NCI-H2107 (cell line): ENCODE data around the gene GLIPR2.
"Not testable (repeated sequence)": the region's sequence is repeated elsewhere in the genome, so short reads cannot be mapped to it uniquely, and the experiment has no call there.

ENCODE experiments used
- DNase-seq: peaks from one replicate; lab custom pipeline; 2025; lab: John Stamatoyannopoulos, UW

Gene GLIPR2

GRCh38 chr9:36144309-36145232 lies 8.0 kb downstream of the GLIPR2 start:
- no peak for DNase-seq

GRCh38 chr9:36145970-36146369 lies 9.4 kb downstream of the GLIPR2 start:
- no peak for DNase-seq

DNA sequence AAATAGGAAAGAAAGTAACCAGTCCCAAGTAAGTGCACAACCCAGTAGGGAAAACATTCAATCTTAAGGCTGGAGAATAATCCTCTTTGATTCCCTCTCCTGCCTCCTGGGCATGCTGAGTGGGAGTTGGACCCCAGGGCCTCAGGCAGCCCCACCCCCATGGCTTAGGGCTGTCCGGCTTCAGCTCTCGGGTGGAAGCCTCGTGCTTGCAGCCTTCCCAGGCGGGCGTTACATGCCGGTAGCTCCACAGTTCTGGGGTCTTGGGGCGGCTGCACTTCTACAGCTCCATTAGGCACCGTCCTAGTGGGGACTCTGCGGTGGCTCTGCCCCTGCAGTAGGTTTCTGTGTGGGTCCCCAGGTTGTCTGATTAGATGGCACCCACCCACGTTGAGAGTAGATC lies 10.1 kb downstream of the GLIPR2 start:
- DNase-seq: no peak

DNA sequence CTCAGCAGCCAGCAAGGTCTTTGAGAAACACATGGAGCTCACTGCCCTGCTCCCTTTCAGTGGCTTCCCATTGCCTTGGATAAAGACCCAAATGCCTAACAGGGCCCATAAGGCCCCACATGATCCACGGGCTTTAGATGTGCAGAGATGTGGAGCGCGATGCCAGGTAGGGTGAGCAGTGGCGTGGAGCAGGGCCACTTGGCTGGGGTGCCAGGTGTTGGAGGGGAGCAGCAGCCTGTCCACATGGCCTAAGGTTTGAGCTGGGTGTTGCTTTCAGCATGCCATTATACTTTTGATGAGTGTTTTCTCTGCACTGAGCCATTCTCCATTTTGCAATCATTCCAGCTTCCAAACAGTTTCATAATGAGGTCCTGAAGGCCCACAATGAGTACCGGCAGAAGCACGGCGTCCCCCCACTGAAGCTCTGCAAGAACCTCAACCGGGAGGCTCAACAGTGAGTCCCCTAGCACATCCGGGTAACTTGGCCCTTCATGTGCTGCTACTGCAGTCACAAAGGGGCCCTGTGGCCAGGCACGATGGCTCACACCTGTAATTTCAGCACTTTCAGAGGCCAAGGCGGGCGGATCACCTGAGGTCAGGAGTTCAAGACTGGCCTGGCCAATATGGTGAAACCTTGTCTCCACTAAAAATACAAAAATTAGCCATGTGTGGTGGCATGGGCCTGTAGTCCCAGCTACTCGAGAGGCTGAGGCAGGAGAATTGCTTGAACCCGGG lies 11.1 kb downstream of the GLIPR2 start:
- DNase-seq: no peak

DNA sequence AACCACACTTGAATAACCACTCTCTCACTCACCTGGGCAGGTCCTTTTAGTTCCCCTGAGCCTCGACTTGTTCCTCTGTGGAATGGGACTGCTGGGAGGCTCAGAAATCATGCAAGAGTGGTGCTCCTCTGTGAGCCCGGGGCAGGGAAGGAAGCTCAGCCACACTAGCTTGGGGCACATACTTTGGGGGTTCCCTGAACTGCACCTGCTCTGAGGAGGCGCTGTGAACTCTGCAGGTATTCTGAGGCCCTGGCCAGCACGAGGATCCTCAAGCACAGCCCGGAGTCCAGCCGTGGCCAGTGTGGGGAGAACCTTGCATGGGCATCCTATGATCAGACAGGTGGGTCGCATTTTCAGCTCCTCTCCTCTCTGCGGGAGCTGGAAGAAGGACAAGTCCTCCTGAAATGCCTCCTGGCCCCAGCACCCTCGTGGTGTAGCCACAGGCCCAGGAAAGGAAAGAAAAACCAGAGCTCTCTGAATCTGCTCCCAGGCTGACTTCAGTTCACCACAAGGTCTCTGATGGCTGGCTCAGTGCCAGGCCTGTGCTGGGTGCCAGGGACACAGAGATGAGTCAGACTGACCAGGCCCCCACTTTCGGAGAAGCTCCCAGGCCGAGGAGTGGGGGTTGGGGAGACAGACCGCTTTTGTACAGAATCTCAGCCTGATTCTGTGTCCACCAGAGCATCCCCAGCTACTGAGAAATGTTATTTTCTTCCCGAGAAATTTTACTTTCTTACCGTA lies 11.9 kb downstream of the GLIPR2 start:
- no peak for DNase-seq

- DNase-seq: no peak
Measured at GRCh38 chr9:36149197-36149596, 12.7 kb downstream of the GLIPR2 start.

- DNase-seq: no peak
Measured at GRCh38 chr9:36150574-36151315, 14.2 kb downstream of the GLIPR2 start.

GRCh38 chr9:36151316-36152210 lies 15.0 kb downstream of the GLIPR2 start:
- no peak for DNase-seq

- DNase-seq: no peak
Measured at GRCh38 chr9:36152741-36153438, 16.4 kb downstream of the GLIPR2 start.

DNA sequence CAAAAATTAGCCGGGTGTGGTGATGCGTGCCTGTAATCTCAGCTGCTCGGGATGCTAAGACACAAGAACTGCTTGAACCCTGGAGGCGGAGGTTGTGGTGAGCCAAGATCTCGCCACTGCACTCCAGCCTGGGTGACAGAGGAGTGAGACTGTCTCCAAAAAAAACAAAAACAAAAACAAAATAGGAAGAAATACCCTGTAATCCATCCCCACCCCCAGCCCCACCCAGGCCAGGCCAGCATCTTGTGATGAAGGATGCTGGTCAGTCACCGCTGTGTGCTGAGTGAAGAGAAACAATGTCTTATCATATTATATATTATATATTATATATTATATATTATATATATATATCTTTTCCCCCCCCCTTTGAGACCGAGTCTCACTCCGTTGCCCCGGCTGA lies 17.2 kb downstream of the GLIPR2 start:
- DNase-seq: no peak

DNA sequence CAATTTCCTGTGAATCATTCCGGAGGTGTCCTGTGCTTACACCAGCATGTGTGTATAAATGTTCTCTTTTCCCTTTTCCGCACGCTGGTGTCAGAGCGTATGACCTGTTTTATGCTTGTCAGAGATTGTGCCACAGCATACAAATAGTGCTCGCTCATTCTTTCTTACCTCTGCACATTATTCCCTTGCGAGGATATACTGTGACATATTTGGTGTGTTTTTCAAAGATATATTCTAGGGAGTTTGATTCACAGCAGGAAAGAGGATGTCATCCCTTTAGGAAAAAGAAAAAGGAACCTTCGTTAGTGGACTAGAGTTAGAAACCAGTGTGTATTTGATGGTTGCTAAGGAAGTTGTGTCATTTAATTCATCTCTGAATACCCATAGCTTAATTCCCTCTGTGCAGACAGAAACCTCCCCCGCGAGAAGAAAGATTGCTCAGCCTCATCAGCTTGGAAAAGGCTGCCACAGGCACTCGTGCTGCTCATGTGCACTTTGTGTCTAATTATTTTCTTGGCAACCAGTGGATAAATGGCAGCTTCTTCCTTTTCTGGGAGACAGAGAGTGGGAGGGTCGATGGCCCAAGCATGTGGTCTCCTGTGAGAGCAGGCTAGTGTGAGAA lies 17.9 kb downstream of the GLIPR2 start:
- no peak for DNase-seq

DNA sequence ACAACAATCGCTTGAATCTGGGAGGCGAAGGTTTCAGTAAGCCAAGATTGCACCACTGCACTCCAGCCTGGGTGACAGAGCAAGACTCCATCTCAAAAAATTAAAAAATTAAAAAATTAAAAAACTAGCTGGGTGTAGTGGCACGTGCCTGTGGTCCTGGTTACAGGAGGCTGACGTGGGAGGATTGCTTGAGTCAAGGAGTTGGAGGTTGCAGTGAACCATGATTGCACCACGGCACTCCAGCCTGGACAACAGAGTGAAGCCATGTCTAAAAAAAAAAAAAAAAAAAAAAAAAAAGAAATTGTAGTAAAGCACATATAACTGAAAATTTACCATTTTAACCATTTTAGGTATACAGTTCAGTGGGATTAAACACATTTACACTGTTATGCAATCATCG lies 19.6 kb downstream of the GLIPR2 start:
- no peak for DNase-seq

- no peak for DNase-seq
Measured at GRCh38 chr9:36158122-36158521, 21.6 kb downstream of the GLIPR2 start.

- DNase-seq: no peak
Measured at GRCh38 chr9:36158917-36159316, 22.4 kb downstream of the GLIPR2 start.

GRCh38 chr9:36159509-36159908 lies 23.0 kb downstream of the GLIPR2 start:
- not testable (repeated sequence) for DNase-seq

- DNase-seq: not testable (repeated sequence)
Measured at GRCh38 chr9:36160126-36160525, 23.6 kb downstream of the GLIPR2 start.

GRCh38 chr9:36161187-36161586 lies 24.7 kb downstream of the GLIPR2 start:
- DNase-seq: no peak

DNA sequence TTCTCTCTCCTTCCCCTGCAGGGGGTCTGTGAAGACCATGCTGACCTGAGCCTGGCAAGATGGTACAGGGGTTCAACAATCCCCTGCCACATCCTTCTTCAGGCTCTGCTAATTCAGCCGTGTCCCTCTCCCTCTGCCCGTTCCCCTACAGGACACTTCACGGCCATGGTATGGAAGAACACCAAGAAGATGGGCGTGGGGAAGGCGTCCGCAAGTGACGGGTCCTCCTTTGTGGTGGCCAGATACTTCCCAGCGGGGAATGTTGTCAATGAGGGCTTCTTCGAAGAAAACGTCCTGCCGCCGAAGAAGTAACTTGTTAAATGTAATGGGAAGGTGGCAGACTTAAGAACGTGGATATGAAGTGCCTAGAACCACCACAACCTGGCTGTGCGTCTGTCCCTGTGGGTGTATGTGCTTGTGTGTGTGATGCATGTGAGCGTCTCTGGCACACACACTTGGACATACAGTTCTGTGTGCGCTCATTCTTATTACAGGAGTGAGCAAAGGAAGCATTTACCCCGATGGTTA lies 25.7 kb downstream of the GLIPR2 start:
- no peak for DNase-seq

DNA sequence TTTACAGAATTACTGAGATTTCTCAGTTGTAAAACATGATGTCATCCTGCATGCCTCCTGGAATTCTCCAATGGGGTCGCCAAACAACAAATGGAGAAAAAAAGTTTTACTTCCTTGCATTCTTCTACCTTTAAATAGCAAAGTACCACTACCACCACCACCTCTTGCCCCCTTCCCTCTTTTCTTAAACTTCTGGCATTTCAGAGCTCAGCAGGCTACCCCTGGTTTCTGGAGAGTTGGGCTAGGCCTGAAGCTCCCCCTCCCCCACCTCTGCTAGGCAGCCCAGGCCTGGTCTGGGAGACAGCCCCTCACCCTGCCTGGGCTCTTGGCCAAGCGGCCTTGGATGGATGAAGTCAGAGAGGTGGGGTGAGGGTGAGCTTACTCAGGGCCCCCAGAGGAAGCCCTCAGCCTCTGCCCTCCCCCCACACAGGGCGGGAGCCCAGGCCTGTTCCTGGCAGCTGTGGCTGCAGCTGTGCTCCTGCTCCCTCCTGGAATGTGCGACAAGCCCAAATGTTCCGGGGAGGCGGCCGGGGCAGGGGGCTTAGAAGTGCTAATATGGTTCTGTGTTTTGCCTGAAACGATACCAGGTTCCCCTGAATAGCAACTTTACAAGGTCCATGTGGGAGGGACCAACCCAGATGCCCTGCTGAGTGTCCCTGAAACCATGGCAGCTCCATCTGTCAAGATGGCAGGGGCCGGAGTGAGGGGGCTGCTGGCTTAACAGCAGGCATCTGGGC lies 26.7 kb downstream of the GLIPR2 start:
- no peak for DNase-seq
